GM21390 (cell line): ENCODE measurements around the gene TXNDC16.
"Not testable (repeated sequence)": the region's sequence is repeated elsewhere in the genome, so short reads cannot be mapped to it uniquely, and the experiment has no call there.

Source experiments
- ATAC-seq: cut with Tn5 transposase; IDR thresholded peaks from one replicate; pipeline ENCODE4 v1.9.1; 2021; ENCODE audit not compliant: unreplicated experiment

TXNDC16 gene

GRCh38 chr14:52545584-52546317 lies 6.6 kb downstream of the TXNDC16 start:
- ATAC-seq = no peak

- ATAC-seq = no peak
Observed at GRCh38 chr14:52538623-52539022, 13.7 kb downstream of the TXNDC16 start.

- ATAC-seq = no peak
Observed at GRCh38 chr14:52536269-52536668, 16.0 kb downstream of the TXNDC16 start.

GRCh38 chr14:52531481-52531880 lies 20.8 kb downstream of the TXNDC16 start:
- no peak for ATAC-seq

GRCh38 chr14:52527052-52527451 lies 25.3 kb downstream of the TXNDC16 start:
- no peak for ATAC-seq

GRCh38 chr14:52522581-52523345 lies 29.5 kb downstream of the TXNDC16 start:
- ATAC-seq = no peak

- no peak for ATAC-seq
Observed at GRCh38 chr14:52522033-52522432, 30.3 kb downstream of the TXNDC16 start.

- ATAC-seq = no peak
Observed at GRCh38 chr14:52514046-52514811, 38.1 kb downstream of the TXNDC16 start.

- ATAC-seq = no peak
Observed at GRCh38 chr14:52513249-52513648, 39.1 kb downstream of the TXNDC16 start.

GRCh38 chr14:52494444-52494843 lies 57.9 kb downstream of the TXNDC16 start:
- ATAC-seq = no peak

- ATAC-seq = no peak
Observed at GRCh38 chr14:52485350-52485960, 66.8 kb downstream of the TXNDC16 start.

GRCh38 chr14:52481864-52482263 lies 70.4 kb downstream of the TXNDC16 start:
- no peak for ATAC-seq

- ATAC-seq = no peak
Observed at GRCh38 chr14:52473557-52473956, 78.7 kb downstream of the TXNDC16 start.

GRCh38 chr14:52472728-52473127 lies 79.6 kb downstream of the TXNDC16 start:
- ATAC-seq = no peak

GRCh38 chr14:52472251-52472650 lies 80.1 kb downstream of the TXNDC16 start:
- ATAC-seq = not testable (repeated sequence)

- ATAC-seq = peak; percentile 60
Observed at GRCh38 chr14:52467515-52468266, 84.6 kb downstream of the TXNDC16 start.

GRCh38 chr14:52464175-52464574 lies 88.1 kb downstream of the TXNDC16 start:
- ATAC-seq = no peak

GRCh38 chr14:52463375-52463774 lies 88.9 kb downstream of the TXNDC16 start:
- ATAC-seq = no peak

GRCh38 chr14:52461721-52462120 lies 90.6 kb downstream of the TXNDC16 start:
- no peak for ATAC-seq

GRCh38 chr14:52458721-52459085 lies 93.6 kb downstream of the TXNDC16 start:
- no peak for ATAC-seq

- ATAC-seq = no peak
Observed at GRCh38 chr14:52457411-52457810, 94.9 kb downstream of the TXNDC16 start.
